ENCODE data around the gene ZHX3.

GRCh38 chr20:41272339-41272738, 45.2 kb downstream of the ZHX3 start:
- TF ChIP-seq EZH2 (IDR thresholded peaks at IDR 0.05; ENCODE audit: low read length, missing control alignments) (no peak), CTCF (conservative IDR thresholded peaks at IDR 0.05 in 1 of 2, IDR thresholded peaks at IDR 0.05 in 1 of 2; ENCODE audit: low read depth in 1 of 2, low read length in 2 of 2) (no peak)
